Panc1 (cell line): ENCODE measurements around the gene HOXA11.

Experiments
- CTCF ChIP-seq: fragments of 450-650 bp; IDR thresholded peaks from 2 replicates; pipeline ENCODE4 v1.5.1; 2017; ENCODE audit warnings: mild to moderate bottlenecking
- POLR2AphosphoS5 ChIP-seq: IDR thresholded peaks from 2 replicates; pipeline ENCODE4 v1.6.1; 2012; ENCODE audit warnings: mild to moderate bottlenecking, low read depth, low read length, moderate library complexity
- SIN3A ChIP-seq: IDR thresholded peaks from 2 replicates; pipeline ENCODE4 v1.6.1; 2012; ENCODE audit warnings: low read depth, mild to moderate bottlenecking, low read length, moderate library complexity, borderline replicate concordance; ENCODE audit not compliant: insufficient read depth

GRCh38 chr7:27145165-27145913 is 39.7 kb downstream of the HOXA11 start:
- no peak for TF ChIP-seq POLR2AphosphoS5
- TF ChIP-seq CTCF: no peak
- no peak for TF ChIP-seq SIN3A
